ENCODE measurements around the gene GTF3C4.

The GTF3C4 gene

DNA sequence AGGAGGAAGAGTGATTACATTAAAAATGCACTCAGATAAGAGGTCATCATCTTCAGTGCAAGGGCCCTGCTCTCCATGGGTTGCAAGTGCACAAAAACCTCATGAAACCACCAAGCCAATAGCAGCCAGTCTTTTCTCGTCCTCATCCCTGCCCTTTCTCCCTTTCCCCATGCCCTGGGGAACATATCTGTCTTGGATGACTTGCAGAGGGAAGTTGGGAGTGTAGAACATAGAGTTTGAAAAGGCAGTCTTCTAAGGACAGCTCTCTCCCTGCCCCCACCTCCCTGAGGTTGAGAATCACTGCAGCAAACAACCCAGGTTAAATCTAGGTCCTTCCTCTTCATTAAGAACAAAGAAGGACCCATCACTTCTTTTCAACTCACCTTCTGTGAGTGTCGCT lies 22.5 kb upstream of the GTF3C4 start:
- no peak for DNase-seq

DNA sequence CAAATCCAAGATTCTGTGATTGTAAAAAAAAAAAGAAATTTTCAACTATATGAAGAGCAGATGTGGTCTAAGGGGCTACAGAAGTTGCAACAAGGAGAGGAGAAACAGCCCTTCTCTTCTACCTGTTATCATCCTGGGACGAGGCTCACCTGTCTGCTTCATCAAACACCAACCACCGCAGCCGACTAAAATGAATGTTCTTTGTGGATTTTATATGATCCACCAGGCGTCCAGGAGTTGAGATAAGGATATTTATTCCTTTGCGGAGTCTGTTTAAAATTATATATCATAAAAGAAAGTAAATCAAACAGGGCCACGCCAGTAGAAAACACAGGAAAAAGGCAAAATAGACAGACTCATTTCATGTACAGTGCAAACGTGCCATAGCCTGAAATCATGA lies 22.0 kb upstream of the GTF3C4 start:
- no peak for DNase-seq

DNA sequence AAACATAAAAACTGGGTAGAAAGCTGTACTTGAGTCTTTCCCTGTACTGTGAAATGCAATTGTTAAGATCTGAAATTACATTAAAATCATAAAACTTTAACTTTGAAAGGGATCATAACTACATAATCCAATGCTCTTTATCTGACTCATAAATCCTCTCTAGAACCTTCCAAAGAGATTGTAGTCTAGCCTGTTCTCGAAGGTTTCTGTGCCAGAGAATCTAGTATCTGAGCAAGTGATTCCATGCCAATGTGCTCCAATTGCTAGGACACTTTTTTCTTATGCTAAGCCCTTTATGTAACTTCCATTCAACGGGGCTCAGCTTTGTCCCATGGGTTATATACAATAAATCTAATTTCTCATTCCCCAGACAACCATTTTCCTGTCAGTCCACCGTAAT lies 21.6 kb upstream of the GTF3C4 start:
- no peak for DNase-seq

DNA sequence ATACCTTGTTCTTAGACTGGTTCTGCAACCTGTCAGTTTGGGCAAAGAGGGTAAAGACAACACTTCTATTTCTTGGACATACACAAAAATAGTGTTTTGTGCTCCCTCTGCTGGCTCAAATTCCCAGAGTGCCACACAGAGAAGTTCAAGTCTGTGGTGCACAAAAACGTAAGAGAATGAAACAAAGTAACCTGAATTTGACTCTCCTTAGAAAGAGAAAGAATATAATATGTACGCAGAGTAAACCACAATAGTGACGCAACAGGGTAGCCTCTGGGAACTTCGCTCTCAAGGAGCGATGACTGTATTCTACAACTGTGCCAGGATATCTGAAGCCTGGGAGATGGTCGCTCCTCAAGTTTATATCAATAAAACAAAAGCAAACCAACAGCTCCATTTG lies 19.0 kb upstream of the GTF3C4 start:
- peak; percentile 23 for DNase-seq

DNA sequence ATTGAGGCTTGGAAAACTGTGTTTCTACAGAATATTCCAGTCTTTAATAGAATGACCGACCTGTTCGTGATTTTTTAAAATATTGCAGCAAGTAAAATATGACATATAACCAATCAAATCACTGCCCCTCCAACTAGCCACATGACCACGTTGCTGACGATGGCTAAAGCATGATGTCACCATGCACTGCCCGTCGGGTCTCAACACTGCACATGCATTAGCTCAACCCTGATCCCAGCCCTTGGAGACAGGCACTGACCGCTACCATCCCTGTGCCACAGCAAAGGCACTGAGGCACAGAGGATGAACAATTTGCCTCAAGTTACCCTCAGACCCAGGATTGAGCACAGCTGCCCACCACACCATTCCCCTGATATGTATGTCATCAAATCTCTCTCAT lies 14.0 kb upstream of the GTF3C4 start:
- no peak for DNase-seq

DNA sequence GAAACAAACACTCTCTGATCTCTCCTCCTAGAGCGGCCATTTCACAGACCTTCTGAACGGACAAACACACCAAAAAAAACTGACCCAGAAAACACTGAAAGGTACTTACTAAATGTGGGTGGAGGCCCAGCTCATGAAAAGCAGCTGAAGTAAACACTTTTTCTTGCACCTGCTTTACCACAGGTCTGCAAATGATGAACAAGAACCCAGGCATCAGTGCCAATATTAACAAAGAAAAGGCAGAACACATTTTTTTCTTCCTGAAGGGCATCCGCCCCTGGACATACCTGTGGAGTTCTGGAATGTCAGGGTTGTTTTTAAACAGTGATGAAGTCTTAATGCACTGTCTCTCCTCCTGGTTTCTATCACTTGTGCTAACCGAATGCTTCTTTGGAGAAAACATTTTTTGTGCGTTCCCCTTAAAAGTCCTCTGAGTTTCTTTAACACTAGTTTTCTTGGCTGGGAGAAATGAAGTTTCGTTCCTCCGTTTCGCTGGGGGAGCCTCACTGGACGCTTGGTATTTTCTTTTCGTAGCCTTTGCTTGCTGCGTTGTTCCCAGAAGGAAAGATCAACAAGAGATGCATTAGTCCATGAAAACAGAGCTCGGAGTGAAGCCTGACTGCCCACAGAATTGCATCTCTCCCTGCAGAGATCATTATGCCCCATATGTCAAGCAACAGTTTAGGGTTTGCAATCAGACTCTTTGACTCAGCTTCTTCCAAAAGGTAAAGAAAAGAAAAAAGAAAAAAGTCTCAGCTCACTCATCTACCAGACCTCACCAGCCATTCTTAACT lies 7.9 kb upstream of the GTF3C4 start:
- DNase-seq: no peak

DNA sequence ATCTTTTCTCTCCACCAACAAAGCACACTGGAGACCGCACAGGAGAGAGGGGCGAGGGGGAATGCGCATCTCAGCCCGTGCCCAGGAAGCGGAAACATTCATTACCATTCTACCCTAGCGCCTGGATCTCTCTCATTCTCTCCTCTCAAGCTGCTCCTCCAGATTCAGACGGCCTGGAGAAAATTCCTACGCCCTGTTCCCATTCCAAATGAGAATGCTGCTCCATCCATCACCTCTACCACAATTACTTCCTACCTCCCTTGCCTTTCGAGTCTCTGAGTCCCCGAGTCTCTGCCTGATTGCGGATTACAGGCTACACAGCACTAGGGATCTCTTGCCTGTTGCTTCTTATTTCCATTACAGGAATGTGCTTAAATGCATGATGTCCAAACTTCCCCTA lies 7.1 kb upstream of the GTF3C4 start:
- no peak for DNase-seq

DNA sequence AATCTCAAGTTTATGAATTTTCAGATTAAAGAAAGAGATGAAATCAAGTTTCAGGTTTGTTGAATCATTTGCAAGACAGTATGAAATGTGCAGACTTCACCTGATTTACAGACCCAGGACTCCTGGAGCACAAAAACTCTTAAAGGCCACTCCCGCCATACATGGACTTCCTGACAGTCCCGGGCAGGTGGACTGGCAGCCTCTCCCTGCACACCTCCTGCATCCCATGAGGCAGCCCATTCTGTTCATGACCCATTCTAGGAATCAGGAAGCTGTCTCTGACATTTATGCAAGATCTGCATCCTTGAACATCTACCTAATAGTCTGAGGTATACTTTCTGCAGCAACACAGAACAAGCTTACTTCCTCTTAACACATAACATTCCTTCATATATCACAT lies 6.4 kb upstream of the GTF3C4 start:
- no peak for DNase-seq

DNA sequence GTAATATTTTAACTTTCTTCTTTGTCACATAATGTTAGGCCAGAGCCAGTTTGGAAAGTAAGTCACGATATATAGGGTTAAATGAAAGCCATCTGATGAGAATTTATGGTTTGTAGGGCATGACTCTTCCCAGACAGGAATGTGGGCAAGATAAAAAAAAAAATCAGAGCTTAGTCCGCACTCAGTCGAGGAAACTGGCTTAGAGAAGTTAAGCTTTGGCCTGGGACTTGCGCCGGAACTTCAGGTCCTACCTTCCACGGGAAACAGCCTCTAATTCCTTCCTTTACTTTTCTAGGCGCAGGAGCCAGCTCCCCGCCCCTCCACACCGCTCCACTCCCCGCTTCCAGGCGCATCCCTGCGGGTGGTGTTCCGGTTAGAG lies 956 bp upstream of the GTF3C4 start:
- no peak for DNase-seq

DNA sequence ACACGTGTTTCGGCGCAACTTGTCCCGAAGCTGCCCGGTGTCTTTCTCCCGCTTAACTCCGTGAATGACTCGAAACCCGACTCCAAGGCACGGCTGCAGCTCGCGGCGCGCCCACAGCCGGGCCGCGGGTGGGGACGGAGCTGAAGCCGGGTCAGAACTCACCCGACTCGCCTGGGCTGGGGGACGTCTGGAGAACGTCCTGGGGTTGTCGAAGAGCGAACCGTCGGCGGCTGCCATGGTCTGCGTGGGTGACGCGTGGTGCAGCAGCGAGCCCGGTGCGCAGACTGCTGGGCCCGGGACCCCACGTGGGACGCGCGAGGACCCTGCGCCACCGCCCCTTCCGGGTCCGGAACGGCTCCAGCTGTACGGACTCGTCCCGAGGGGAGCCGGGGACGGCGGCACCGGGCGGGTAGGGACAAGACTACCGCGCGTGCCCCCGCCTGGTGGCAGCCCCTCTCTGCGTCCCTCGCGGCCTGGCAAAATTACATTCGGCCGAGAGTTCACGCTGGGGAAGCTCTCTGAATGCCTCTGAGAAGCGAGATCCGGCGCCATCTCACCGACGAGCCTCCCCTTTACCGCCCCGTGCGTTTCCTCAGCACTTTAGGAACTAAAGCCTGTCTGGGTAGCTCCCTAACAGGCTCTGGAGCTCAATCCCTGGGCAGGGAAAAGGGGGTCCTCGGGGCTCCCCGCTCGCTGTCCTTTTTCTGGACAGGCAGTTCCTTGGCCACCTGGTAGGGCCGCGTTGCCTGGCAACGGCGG lies 387 bp upstream of the GTF3C4 start, which contains the start of gene DDX31:
Gene DDX31 (minus strand): TSS at position 286 of the 759 bp plus-strand sequence. CDS start 49 bp downstream, at position 237.
- peak; percentile 79 for DNase-seq

DNA sequence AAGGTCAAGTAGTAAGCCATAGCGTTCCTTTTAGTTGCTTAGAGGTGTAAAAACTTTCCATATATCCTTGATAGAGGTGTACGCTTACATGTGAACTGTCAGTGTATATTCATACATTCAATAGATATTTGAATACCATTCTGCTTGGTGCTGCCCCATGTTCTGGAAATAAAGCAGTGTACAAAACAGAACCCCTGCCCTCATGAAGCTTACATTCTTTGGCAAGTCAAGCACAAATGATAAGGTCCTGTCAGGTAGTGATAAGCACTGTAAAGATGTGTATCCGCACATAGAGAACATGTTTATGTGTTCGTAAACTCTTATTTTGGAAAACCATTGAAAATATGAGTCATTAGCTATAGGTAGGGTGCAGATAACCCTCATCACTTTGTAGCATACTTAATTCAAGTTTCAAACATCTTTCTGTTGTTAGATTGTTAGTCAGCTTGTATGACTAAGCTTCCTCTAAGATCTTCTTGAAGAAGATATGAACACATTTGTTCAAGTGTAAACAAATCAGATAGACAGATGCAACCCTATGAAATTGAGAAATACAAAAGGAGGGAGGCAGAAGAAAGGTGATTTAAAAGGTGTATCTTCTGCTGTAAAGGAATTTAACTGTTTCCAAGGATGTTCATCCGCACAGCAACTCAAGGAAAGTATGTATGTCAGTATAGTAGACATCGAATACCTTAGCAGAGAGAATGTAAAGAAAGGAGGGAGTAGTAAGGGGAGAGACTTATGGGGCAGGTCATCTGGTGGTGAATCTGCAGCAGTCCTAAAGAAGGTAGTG lies 1.6 kb downstream of the GTF3C4 start:
- no peak for DNase-seq

DNA sequence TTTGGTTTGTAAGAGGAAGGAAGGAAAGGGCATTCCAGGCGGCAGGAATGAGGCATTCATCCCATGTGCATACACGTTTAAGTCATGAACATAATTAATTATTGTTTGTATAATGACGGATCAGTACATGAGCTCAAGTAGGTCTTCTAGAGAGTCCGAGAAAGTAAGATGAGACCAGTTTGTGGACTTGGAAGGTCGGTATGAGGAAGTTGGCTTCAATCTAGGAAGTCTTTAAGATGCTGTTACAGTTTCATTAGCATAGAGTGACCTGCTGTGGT lies 2.1 kb downstream of the GTF3C4 start:
- no peak for DNase-seq

DNA sequence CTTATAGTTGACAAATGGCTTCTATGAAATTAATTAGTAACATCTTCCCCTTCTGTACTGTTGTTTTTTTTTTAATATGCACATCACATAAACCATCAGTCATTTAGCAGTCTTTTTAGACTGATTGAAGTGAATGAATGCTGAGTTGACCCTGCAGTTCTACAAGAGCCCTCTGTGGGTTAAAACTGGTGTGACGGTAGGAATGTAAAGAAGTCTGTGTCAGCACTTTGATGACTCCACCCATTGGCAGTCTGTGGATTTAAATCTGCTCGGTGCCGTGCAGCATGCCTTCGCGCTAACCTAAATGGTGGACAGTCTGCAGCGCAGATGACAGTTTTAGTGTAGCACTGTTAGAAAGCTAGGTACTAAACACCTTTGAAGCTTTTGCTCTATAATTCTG lies 3.1 kb downstream of the GTF3C4 start:
- DNase-seq: no peak

DNA sequence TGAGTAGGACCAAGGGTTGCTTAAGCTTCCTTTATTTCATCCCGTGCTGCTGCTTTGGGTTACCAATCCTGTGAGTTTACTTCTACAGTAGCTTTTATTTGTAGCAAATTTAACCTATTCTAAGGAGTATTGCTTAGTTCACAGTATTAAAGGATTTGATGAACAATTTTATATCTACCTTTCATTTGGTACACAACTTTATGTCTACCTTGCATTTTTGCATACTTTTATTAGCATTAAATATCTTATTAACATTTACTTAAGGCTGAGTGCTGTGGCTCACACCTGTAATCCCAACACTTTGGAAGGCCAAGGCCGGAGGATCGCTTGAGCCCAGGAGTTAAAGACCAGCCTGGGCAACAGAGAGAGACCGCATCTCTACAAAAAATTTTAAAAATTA lies 4.2 kb downstream of the GTF3C4 start:
- no peak for DNase-seq

DNA sequence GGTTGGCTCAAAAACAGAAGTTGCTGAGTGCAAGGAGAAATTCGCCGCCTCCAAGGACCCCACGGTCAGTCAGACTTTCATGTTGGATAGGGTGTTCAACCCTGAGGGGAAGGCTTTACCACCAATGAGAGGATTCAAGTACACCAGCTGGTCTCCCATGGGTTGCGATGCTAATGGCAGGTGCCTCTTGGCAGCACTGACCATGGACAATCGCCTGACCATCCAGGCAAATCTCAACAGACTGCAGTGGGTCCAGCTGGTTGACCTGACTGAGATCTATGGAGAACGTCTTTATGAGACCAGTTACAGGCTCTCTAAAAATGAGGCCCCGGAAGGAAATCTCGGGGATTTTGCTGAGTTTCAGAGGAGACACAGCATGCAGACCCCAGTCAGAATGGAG lies 7.7 kb downstream of the GTF3C4 start:
- no peak for DNase-seq

DNA sequence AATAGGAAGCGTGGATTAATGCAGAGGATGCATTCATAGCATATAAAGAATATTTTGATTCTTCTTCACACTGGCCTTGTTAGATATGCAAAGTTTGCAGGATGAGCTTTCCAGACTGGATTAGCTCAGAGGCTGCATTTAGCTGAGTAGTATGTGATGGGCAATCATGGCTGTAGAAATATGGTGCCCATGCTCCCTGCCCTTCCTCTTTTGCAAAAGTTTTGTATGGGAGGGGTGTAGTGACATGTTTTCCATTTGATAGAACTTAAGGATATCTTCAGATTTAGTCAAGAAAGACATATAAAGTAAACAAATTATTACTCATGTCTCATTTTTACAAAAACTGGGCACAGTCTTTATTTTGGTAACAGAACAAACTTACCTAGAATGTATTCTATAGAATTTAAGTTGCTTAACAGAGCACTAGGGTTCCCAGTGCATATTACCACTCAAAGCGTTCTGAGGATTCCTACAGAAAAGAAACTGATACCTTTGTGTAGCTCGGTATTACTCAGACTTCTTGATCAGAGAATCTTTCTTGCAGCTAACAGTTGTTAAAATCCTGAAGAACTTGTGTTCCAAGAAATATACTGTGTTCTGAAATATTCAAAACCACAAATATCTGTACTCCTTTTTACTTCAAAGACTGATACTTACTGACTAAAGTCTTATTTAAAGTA lies 9.8 kb downstream of the GTF3C4 start:
- DNase-seq: no peak

DNA sequence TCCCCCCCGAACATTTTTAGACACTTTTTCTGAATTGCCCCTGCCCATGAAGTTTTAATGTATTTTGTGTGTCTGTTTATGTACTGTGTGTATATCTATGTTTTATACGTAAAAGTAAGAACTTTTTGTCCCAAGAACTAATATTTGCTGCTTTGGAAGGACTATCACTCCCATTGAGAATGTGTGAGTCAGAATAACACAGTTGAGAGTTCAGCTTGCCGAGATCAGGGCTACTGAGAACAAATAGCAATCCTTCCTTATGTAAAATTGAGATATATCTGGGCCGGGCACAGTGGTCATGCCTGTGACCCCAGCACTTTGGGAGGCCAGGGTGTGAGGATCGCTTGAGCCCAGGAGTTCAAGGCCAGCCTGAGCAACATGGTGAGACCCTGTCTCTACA lies 11.3 kb downstream of the GTF3C4 start:
- DNase-seq: no peak

DNA sequence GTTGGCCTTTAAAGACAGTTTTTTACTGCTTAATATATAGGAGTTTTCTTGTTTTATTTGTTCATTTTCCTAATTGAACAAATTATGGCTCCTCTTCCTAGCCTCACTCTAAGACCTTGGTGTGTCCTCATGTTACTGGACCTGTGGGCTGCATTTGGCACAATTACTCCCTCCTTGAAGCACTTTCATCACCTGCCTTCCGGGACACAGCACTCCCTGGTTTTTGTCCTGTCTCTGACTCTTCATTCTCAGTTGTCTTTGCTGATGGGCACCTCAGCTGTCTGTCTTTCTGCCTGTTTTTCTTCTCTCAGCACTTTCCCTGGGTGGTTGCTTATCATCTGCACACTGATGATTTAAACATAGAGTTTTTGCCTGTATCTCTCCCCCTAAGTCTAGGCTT lies 13.6 kb downstream of the GTF3C4 start:
- DNase-seq: no peak

DNA sequence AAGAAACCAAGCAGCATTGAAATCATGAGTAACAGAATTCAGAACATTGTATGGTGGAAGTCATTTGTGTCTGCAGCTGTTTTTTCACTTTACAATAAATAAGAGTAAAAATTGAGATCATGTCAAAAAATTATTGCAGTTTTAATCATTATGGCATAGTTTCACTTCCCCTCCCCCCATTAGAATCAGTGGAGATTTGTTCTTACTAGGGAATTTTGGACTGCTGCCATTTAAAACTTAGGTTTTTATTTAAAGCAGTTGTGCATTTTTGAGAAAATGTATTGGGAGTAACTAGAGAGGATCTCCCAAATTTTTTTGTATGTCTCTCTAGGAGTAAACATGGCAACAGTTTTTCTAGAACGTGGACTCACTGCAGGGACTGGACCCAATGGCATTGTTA lies 20.4 kb downstream of the GTF3C4 start:
- DNase-seq: no peak

DNA sequence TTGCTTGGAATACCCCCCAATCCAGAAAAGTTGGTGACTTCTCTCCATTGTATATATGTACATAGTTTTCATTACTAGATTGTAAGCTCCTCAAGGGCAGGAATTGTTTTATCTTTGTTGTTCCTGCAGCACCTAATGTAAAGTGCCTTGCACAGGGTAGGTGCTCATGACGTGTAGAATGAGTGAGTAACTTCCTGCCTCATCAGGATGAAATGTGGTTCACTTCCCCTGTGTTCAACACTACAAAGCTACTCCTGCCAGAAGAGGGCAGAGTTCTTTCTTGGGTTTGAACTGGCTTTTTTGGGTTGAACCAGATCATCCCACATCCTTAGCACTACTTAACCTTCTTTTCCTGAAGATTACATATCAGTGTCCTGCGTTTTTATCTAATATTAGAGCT lies 23.9 kb downstream of the GTF3C4 start:
- DNase-seq: no peak

DNA sequence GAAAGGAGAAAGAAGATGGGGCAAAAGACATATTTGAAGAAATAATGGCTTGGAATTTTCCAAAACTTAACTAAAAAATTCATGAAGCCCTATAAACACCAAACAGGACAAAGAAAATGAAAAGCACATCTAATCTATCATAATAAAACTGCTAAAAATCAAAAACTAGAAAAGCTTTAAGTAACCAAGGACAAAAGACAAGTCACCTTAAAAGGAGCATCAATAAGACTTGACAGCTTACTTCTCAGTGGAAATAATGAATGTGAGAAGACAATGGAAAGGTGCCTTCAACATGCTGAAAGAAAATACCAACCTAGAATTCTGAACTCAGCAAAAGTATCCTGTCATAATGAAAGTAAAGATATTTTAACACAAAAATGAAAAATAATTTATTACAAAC lies 27.0 kb downstream of the GTF3C4 start:
- no peak for DNase-seq

DNA sequence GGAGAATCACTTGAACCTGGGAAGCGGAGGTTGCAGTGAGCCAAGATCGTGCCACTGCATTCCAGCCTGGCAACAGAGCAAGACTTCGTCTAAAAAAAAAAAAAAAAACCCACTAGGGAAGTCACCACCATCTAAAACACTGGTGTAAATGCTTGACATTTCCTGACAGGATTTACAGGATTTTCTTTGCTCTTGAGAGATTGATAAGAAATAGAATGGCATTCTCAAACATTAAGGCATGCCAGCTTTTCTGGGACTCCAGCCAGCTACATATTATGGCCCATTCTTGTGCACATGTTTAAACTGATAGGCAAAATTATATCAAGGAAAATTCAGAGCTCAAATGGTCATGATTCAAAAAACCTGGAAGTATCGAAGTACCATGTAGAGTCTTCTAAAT lies 28.7 kb downstream of the GTF3C4 start:
- DNase-seq: no peak

DNA sequence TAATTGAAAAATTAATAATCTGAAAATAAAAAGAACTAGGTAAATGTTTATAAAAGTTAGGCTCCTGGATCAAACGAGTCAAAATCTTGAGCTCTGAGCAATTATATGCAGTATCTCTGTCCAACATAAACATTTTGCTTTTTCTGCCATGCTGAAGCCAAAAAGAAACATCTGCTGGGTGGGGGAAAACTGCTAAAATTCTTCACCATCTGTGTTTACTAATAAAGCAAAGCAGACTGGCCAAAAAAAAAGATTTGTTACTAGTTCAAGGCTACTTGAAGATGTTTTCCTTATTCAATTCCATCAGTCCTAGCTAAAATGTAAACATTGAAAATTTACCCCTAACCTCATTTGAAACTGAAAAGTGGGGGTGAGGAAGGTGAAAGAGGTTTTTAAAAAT lies 29.7 kb downstream of the GTF3C4 start:
- no peak for DNase-seq
